ENCODE results near the gene SNX25.
A peak's percentile ranks its signal among the peaks of the same experiment; 100 is the strongest.
"Not testable (repeated sequence)": the region's sequence is repeated elsewhere in the genome, so short reads cannot be mapped to it uniquely, and the experiment has no call there.

The SNX25 gene

GRCh38 chr4:185235119-185235842 is 25.9 kb downstream of the SNX25 start:
- DNase-seq (ENCODE audit: low spot score), result no peak

DNA sequence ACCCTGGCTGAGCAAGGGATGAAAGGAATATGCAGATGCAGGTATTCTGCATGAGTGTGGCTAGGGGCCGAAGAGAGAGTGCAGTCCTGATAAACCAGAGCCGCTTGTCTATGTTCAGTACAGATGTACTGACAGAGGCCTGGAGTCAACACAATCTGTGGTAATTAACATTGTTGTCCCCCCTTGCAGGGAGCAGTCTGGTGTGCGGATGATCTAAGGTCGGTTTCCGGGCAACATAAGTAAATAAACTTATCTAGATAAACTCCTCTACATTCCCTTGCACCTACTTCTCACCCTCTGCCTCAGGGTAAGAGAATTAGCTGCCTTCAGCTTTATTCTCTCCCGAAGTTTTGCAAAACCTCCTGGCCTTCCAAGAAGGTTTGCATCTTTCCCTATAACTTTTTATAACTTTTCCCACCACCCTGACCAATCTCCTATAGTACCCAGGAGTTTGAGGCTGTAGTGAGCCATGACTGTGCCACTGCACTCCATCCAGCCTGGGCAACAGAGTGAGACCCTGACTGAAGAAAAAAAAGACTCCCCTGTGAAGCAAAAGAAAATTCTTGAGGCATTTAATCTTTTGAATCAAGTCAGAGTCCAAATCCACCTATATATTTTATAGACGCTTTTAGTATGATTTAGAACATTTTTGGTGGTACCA is 26.6 kb downstream of the SNX25 start:
- DNase-seq (ENCODE audit: low spot score), result no peak

- DNase-seq (ENCODE audit: low spot score), result peak; percentile 41
These were observed 27.8 kb downstream of the SNX25 start for GRCh38 chr4:185237175-185237574.

DNA sequence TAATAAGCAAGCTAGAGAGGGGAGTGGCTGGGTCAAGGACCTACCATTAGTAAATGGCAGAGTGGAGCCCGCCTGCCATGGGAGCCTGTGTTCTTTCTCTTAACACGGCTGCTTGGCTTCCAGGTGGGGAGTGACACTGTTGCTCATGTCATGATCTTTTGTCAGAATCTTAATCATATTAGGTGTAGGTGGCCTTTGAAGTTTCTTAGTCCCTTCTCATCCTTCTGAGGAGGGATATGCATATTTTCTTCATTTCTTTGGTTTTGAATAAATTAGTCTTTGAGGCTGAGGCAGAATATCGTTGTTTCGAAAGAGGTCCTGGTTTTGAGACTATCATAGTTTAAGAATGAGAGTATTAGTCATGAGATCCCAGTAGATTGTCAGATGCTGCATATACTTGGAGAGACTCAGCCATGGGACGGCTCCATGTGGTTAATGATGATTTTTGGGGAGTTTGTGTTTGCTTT is 28.9 kb downstream of the SNX25 start:
- peak; percentile 83 for DNase-seq (ENCODE audit: low spot score)

GRCh38 chr4:185238750-185239149 is 29.4 kb downstream of the SNX25 start:
- no peak for DNase-seq (ENCODE audit: low spot score)

DNA sequence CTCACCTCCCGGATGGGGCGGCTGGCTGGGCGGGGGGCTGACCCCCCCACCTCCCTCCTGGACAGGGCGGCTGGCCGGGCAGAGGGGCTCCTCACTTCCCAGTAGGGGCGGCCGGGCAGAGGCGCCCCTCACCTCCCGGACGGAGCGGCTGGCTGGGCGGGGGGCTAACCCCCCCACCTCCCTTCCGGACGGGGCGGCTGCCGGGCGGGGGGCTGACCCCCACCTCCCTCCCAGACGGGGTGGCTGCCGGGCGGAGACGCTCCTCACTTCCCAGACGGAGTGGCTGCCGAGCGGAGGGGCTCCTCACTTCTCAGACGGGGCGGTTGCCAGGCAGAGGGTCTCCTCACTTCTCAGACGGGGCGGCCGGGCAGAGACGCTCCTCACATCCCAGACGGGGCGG is 31.1 kb downstream of the SNX25 start:
- not testable (repeated sequence) for DNase-seq (ENCODE audit: low spot score)

GRCh38 chr4:185242749-185243533 is 33.5 kb downstream of the SNX25 start:
- DNase-seq (ENCODE audit: low spot score), result no peak

DNA sequence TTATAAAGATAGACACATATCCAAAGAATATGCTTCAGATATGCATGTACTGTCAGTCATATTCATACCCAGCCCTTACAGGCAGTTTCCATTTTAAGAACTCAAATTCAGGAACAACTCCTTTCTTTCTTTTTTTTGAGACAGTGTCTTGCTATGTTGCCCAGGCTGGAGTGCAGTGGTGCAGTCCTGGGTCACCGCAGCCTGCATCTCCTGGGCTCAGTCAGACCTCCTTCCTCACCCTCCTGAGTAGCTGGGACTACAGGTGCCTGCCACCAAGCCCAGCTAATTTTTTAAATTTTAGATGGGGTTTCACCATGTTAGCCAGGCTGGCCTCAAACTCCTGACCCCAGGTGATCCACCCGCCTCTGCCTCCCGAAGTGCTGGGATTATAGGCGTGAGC is 34.5 kb downstream of the SNX25 start:
- DNase-seq (ENCODE audit: low spot score), result no peak

GRCh38 chr4:185244763-185245162 is 35.4 kb downstream of the SNX25 start:
- no peak for DNase-seq (ENCODE audit: low spot score)

GRCh38 chr4:185246453-185246852 is 37.1 kb downstream of the SNX25 start:
- DNase-seq (ENCODE audit: low spot score), result no peak

GRCh38 chr4:185247151-185247550 is 37.8 kb downstream of the SNX25 start:
- no peak for DNase-seq (ENCODE audit: low spot score)

- no peak for DNase-seq (ENCODE audit: low spot score)
These were observed 39.1 kb downstream of the SNX25 start for GRCh38 chr4:185248393-185249039.

- no peak for DNase-seq (ENCODE audit: low spot score)
These were observed 39.7 kb downstream of the SNX25 start for GRCh38 chr4:185249105-185249504.

GRCh38 chr4:185254434-185254833 is 45.0 kb downstream of the SNX25 start:
- no peak for DNase-seq (ENCODE audit: low spot score)

DNA sequence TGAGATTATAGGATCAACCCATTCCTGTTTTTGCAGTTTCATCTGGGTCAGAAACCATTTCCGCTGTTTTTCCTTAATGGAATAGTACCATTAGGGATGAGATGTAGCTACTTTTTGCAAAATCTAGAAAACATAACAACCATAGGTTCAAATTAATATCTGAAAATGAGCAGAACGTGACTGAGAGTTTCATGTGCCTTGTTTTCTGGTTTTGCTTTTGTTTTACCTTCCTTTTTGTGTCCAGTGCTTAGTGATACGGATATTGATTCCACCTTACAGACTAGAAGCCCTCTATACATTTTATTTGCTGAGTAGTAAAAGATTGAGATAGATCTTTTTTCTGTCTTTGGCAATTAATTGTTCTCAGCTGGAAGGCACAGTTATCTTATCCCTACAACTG is 46.5 kb downstream of the SNX25 start:
- no peak for DNase-seq (ENCODE audit: low spot score)

DNA sequence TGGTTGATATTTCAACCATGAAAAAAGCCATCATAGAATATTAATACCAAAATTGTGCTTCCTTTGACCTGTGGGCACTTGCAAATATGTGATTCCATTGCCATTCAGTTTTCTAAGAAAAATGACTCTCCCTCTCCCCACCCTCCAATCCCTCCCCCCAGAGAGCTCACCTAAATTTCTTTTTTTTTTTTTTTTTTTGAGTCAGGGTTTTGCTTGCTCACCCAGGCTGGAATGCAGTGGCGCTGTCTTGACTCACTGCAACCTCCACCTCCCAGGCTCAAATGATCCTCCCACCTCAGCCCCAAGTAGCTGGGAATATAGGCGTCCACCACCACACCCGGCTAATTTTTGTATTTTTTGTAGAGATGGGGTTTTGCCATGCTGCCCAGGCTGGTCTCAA is 47.0 kb downstream of the SNX25 start:
- no peak for DNase-seq (ENCODE audit: low spot score)

DNA sequence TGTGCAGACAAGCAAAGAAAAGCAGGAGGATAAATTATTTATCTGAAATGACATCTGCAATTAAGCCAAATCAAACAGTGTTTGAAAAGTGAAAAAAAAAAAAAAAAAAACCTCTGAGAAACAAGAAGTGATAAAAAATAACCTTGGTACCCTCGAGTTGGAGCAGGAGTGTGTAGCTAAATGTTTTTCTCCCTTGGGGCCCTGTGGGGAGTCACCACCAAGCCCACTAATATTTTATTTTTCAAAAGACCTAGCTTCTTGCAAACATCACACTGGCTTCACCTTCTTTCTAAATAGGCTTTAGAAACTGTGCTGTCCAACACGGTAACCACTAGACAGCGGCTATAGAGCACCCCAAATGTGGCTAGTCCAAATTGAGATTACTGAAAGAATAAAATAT is 47.7 kb downstream of the SNX25 start:
- no peak for DNase-seq (ENCODE audit: low spot score)

GRCh38 chr4:185257694-185258093 is 48.3 kb downstream of the SNX25 start:
- no peak for DNase-seq (ENCODE audit: low spot score)

- not testable (repeated sequence) for DNase-seq (ENCODE audit: low spot score)
These were observed 49.3 kb downstream of the SNX25 start for GRCh38 chr4:185258741-185259140.

DNA sequence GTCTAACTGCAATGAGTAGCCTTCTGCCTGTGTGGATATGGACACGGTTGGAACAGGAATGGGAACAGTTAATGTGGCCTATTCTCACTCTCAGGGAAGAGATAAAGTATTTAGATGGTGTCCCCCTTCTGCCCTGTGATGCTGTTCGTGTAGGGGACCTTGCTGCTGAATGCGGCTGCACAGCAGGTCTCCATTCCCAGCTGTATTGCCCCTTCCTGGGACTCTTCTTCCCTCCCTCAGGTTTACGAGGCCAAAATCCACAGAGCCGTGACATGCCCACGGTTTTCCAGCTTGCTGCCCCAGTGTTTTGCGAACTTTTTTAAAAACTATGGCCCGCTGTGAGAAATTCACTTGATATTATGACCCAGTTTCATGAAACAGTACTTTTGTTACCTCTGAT is 50.3 kb downstream of the SNX25 start:
- DNase-seq (ENCODE audit: low spot score), result no peak

- DNase-seq (ENCODE audit: low spot score), result no peak
These were observed 52.5 kb downstream of the SNX25 start for GRCh38 chr4:185261946-185262345.

DNA sequence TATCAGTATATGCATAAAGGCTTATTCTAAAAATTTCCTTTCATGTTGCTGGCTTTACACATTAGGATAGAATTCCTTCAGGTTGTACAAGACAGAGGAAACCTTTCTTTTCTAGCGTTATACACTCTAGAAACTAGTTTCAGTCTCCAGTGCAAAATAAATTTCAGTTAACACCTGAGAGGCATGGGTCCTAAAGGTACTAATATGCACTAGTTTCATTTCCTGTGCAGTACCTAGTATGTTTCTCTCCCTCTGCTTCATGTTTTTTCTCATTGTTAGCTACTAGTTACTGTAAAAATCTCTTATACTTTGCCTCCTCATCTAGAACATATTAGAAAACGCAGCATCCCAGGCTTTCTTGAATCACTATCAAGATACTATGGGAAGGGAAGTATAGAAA is 54.0 kb downstream of the SNX25 start:
- DNase-seq (ENCODE audit: low spot score), result no peak
